NCI-H748 (cell line): ENCODE measurements around the gene GABRE.

Experiments
- DNase-seq: peaks from one replicate; lab custom pipeline; 2025; ENCODE audit not compliant: unreplicated experiment; lab: John Stamatoyannopoulos, UW

GABRE gene, protein sequence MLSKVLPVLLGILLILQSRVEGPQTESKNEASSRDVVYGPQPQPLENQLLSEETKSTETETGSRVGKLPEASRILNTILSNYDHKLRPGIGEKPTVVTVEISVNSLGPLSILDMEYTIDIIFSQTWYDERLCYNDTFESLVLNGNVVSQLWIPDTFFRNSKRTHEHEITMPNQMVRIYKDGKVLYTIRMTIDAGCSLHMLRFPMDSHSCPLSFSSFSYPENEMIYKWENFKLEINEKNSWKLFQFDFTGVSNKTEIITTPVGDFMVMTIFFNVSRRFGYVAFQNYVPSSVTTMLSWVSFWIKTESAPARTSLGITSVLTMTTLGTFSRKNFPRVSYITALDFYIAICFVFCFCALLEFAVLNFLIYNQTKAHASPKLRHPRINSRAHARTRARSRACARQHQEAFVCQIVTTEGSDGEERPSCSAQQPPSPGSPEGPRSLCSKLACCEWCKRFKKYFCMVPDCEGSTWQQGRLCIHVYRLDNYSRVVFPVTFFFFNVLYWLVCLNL

GRCh38 chrX:151974336-151975227, at the start of gene GABRE:
Gene GABRE, minus strand, starts transcription at chrX:151974676. Its CDS starts 51 bp downstream, at chrX:151974625.
- DNase-seq = peak; percentile 23

- DNase-seq = no peak
These were observed 46.4 kb upstream of the GABRE start for GRCh38 chrX:152020888-152021287.

DNA sequence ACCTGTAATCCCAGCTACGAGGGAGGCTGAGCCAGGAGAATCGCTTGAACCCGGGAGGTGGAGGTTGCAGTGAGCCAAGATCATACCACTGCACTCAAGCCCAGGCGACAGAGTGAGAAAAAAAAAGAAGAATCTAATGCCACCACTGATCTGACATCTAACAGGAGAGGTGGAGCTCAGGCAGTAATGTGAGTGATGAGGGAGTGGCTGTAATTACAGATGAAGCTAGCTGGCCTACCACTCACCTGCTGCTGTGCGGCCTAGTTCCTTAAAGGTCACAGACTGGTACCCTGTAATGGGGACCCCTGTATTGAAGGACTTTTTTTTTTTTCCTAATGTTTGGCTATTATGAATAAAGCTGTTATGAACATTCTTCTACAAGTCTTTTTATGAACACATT, 25.3 kb upstream of the GABRE start:
- DNase-seq = no peak

GRCh38 chrX:151997539-151997938, 23.1 kb upstream of the GABRE start:
- DNase-seq = no peak

- no peak for DNase-seq
These were observed 21.9 kb upstream of the GABRE start for GRCh38 chrX:151996347-151996746.

- DNase-seq = no peak
These were observed 20.0 kb upstream of the GABRE start for GRCh38 chrX:151994476-151994875.

GRCh38 chrX:151988706-151989299, 14.3 kb upstream of the GABRE start:
- DNase-seq = no peak

GRCh38 chrX:151987108-151987507, 12.6 kb upstream of the GABRE start:
- DNase-seq = no peak

DNA sequence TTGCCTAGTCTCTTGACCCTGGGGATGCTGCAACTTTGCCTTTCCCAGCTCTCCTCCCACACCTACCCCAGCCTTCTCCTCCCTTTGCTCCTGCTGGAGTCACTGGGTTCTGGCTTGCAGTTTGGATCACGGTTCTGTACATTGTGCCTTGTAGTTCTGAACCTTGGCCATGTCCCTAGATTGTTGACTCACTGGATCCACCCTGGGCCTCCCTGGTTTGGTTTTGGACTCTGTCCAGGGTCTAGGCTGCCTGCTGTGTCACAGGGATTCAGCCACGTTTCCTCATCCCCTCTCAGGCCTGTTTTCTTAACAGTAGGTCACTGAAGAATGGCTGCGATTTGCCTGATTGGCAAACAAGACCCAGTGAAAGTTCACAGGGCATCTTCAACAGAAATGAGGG, 11.5 kb upstream of the GABRE start:
- no peak for DNase-seq

DNA sequence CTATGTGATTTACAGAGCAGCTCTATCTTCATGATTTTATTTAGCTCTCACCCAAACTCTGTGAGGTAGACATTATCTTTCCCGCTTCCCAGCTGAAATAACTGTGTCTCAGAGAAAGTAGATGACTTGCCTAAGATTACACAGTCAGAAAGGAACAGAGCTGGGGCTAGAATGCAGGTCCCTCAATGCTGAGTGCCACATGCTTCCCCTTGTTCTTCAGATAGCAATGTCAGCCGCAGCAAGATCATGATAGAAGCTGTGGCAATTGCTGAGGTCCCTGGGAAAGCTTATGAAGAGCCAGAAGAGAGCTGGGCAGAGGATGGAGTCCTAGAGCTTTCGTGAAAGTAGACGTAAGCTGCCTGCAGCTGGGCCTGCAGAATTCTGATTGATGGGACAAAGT, 11.1 kb upstream of the GABRE start:
- no peak for DNase-seq

DNA sequence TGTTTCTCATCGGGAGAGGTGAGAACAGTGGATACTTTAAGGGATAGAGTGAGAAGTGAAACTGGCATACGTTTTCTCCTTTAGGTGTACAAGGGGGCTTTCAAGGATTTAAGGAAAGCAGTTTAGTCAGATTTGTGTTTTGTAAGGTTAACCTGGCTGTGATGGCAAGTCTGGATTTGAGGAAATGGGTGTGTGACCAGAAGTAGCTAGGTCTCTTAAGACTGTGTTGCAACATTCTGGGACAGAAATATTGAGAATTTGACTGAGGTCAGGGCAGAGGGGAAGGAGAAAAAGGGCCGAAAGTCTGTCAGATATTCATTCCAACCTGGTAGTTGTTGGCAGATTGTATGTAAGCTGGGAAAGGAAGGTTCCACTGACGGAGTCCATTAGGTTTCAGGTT, 10.4 kb upstream of the GABRE start:
- no peak for DNase-seq

- no peak for DNase-seq
These were observed 9.9 kb upstream of the GABRE start for GRCh38 chrX:151984328-151984727.

DNA sequence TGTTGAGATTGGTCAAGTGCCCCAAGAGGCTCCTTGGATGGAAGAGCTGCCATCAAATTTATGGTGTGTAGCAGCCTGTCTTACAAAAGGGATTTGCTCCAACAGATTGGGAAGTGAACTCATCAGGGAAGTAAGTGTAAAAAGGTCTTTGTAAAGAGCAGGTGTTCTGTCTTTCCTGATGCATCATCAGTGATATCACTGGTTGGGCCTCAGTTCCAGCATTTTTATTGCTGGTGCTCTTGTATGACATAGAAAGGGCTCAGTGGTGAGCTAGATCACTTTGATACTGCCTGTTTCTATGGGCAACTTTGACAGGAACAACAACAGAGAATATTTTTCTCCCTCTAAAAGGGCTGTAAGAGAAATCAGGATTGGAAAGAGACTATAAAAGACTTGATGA, 8.7 kb upstream of the GABRE start:
- no peak for DNase-seq

GRCh38 chrX:151982222-151982621, 7.7 kb upstream of the GABRE start:
- DNase-seq = no peak

- DNase-seq = no peak
These were observed 6.7 kb upstream of the GABRE start for GRCh38 chrX:151981129-151981528.

- no peak for DNase-seq
These were observed 3.4 kb upstream of the GABRE start for GRCh38 chrX:151977923-151978322.

DNA sequence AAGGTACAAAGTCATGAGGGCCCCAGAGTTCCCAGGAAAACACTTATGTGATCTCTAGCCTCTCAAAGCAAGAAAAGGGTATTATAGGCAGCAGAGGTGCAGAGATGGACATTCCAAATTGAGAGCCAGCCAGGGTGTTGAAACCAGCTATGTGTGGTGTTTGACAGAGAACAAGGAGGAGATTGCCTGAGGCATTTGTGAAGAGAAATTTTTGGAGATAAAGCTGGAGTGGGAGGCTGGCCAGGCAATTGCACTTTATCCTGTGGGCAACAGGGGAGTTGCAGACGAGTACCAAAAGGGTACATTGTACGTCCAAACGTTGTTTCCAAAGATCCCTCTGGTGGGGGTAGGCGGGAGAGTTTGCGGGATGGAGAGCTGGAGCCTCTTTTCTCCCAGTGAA, 2.5 kb upstream of the GABRE start:
- DNase-seq = no peak

DNA sequence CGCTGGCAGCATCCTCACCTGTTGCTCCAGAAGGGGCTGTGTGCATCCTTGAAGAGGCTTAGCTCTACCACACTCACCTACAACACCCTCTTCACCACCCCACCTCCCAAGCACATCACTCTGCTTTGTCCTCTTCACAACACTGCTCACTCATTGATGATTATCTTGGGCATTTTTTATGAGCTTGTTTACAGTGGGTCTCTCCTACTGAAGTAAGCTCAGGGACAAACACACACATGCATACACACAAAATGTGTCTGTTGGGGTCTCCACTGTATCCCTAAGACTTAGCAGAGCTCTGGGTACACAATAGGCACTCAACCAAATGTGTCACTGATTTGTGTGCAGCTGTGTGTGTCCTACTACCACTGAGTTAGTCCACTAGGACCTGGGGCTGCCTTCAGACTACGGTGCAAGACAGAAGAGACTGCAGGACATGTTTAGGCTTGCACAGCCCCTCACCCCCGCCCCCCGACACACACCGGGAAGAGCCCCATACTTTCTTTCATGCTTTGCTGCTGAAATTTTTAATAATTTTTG, 1.3 kb upstream of the GABRE start:
- DNase-seq = no peak

GRCh38 chrX:151975228-151975593, 735 bp upstream of the GABRE start:
- DNase-seq = no peak

DNA sequence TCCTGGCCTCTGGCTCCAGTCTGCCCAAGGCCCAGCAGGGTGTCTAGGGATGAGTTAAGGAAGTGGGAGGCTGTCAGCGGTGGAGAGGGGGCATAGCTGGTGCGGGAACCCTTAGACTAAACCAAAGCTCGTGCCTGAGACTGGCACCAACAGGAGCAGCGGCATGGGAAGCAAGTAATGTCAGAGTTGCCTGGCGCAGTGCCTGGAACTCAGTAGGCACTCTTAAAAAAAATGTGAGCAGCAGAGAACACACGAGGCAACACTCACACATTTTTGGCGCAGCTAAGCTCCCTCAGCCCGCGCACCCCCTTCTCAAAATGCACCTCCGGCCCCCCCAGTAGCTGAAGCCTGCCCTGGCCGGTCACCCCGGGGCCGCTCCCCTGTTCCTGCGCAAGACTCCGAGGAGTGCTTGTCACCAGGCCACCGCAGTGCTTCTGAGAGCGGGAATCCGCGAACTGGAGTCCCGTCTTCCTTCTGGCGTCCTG, 583 bp downstream of the GABRE start:
- no peak for DNase-seq

DNA sequence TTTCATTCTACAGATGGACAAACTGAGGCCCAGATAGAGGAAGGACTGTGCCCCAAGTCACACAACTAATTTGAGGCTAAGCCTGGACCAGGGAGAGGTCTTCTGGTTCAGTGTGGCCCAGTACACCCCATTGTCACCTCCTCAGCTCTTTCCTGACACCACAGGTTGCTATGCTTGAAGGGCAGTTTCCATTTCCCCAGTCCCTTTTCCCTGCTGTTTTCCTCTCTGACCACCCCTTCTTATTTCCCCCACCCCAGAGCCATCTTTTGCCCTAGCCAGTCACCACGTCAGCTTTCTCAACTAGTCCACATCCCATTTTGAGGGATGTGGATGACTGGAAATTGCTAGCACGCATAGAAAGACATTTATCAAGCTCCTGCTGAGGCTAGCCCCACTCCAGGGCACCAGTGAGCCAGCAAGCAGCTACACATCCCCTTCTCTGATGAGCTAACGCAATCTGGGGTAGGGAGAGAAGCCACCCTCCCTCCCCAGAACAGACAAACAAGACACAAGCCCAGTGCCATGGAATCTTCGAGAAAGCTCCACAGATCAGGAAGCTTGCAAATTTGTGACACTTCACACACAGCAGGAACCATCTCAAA, 1.3 kb downstream of the GABRE start:
- DNase-seq = no peak
